Caki2 (cell line): Measurements from ENCODE around the gene PTPRD. TPM values are rescaled to one million over a fixed set of nuclear protein-coding genes. Genes with fewer than 3 reads are reported as not detected.

ENCODE experiments used
- DNase-seq: peaks from one replicate; pipeline ENCODE4 v3.0.0-alpha.2; 2015; ENCODE audit warnings: low read depth
- in situ Hi-C: cut with HindIII; loops from 2 replicates; pipeline ENCODE4 v1.10.0; 2016; ENCODE audit warnings: low sequenced_read_pairs, low pct_unique_long_range_greater_than_20kb, mixed read lengths
- total RNA-seq: library from RNA; depleted of rRNA; stranded (reverse); fragments of >200 nt; shearing (Covaris generic); gene quantifications from 2 replicates; pipeline ENCODE4 v1.2.3, GENCODE V29; 2014; ENCODE audit warnings: low replicate concordance

PTPRD gene
- total RNA-seq, 1 experiment from 2014 or later = 1.1 TPM

- DNase-seq = no peak
- in situ Hi-C loops = no loop called here
Measured at GRCh38 chr9:8492679-8493078, 2120.1 kb downstream of the PTPRD start.

DNA sequence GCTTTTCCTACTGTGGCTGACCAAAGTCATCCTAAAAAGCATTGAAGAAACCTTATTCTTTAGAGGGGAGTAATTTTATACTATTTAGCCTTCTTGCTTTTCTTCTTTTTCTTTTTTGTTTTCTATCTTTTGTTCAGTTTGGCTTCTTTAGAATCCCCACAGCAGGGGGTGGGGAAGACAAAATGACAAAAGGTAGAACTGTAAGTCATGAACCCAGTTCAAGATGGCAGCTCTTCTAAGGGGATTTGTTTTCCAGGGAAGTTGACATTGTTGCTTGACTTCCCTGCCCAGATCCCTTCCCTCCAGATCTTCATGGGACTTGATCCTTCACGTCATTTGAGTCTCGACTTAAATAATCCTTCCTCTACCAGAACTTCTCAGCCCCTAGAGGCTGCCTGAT is 2120.8 kb downstream of the PTPRD start:
- no peak for DNase-seq
- in situ Hi-C loops = no loop called here

DNA sequence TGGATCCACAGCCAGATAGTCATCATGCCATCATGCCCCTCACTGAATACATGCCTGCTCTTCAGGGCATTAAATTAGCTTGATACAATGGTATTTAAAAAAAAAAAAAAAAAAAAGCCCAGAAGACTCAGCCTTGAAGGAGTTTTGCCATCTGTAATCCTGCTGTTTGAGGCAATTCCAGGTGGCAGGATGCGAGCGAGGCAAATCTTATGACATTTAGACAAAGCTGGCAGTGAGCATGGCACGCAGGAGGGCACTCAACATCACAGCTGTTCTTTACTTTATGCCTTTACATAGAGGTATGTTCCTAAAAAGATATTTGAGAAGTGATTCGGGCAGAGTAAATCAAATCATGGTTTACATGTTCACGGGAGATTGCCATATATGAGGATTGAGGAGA is 2121.2 kb downstream of the PTPRD start:
- in situ Hi-C loops = no loop called here
- no peak for DNase-seq

DNA sequence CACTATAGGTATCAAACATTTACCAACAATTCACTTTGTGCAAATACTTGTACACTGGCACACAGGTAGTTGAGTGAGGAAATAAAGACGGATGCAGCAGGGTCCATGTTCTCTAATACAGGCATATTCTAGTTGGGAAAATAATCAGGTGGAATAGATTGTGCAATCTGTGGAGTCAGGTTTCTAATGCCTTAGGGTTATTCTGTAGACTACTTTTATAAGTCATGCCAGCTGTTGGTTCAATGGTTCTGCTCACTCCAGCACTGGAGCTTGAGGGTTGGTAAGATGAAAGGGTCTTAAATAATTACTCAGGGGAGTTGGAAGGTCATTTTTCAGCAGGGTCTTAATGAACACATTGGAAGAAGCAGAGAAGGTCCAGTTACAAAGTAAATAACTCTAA is 2123.0 kb downstream of the PTPRD start:
- no peak for DNase-seq
- in situ Hi-C loops = no loop called here

DNA sequence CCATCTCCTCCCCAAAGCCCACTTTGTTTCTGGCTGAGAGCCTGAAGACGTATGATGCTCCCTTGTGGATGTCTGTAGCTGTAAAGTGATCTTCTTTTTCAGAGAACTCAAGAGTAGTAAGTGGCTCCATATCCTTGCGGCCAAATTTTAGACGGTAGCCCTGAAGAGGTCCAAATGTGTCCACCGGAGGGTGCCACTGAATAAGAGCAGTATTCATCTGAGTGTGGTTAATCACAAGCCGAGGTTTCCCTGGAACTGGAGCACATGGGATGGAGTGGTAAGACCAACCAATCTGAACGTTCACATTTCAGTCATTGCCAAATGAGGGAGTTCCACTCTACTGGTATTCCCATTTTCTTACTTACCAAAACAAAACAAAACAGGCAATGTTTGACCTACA is 2126.7 kb downstream of the PTPRD start:
- in situ Hi-C loops = no loop called here
- DNase-seq = peak; percentile 5

DNA sequence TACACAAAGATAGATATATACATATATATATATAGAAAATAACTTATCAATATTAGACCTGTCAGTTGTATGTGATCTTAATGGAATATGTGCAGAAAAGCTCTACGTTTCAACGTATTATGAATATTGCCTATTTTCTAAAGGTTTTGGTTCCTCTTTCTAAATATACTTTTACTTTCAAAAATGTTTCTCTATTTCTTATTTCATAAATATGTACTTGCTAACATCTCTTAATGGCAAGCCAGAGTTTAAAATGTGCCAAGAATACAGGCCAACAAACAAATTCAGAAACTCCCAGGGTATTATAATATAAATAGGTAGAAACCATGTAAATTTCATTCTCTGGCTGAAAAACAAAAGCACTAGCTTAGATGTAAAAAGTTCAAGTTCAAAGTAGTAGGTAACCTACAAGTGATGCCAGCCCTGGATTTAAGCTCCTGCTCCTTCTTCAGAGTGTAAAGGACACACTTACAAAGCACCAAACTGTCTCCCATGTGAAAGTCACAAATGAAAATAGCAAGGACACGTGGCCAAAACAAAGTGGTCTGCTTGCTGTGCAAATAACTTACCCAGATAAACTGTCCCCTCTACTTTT is 2128.1 kb downstream of the PTPRD start:
- DNase-seq = no peak
- in situ Hi-C loops = no loop called here

GRCh38 chr9:8477450-8477849 is 2135.4 kb downstream of the PTPRD start:
- no peak for DNase-seq
- in situ Hi-C loops = no loop called here

GRCh38 chr9:8474937-8475336 is 2137.9 kb downstream of the PTPRD start:
- in situ Hi-C loops = no loop called here
- no peak for DNase-seq

DNA sequence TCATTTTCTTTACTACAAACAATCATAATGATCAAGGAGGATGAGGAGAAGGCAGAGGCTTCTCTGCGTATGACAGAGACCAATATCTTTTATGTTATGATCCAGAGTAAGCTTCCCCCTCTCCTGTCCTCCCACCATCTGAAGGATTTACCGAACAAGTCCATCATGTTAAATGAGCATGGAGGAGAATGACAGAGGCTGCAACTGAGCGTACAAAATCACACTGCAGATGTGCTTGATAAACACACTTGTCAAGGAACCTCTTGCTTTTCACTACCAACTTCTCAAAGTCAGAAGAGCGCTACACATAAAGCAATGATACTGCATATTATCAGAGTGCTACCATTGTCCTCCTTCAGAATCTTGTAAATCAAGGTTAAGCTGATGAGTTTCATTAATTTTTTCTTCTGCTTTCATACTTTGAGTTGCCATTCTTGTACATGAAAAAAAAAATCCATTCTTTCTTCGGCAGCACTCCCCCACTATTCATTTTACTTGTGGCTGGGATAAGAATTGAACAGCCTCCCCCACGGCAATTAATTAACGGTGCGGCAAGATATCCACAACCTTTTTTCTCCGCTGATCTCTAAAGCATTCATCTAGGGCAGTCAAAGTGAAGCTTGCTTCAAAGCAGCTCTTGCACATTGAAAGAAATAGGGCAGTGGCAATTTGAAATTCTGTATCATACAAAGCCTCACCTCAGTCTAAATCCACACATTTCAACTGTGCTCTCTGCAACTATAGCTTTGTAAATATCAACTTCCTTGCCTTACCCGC is 2139.4 kb downstream of the PTPRD start:
- DNase-seq = no peak
- in situ Hi-C loops = no loop called here

GRCh38 chr9:8468045-8468637 is 2144.7 kb downstream of the PTPRD start:
- in situ Hi-C loops = no loop called here

GRCh38 chr9:8457816-8458215 is 2155.0 kb downstream of the PTPRD start:
- in situ Hi-C loops = no loop called here

More at GRCh38 chr9:8468045-8468637, 2144.7 kb downstream of the PTPRD start:
- no peak for DNase-seq

GRCh38 chr9:8457055-8457454 is 2155.7 kb downstream of the PTPRD start:
- DNase-seq = no peak
- in situ Hi-C loops = no loop called here

More at GRCh38 chr9:8457816-8458215, 2155.0 kb downstream of the PTPRD start:
- no peak for DNase-seq

DNA sequence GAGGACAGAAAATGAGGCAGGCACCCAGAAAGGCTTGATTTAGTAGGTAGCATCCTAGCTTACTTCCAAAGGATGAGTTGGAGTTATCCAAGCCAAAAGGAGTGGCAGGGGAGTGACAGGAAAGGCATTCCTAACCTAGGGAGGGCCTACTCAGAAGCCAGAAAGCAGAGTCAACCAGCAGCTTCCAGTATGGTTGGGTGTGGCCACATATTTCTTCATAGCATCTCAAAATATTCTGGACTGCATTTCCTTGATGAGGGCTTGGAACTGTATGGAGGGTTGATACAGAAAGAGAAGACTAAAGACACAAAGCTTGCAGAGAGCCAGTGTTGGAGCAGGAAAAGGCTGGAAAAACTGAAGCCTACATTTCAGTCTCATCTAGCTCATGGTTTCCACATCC is 2156.5 kb downstream of the PTPRD start:
- no peak for DNase-seq
- in situ Hi-C loops = no loop called here

DNA sequence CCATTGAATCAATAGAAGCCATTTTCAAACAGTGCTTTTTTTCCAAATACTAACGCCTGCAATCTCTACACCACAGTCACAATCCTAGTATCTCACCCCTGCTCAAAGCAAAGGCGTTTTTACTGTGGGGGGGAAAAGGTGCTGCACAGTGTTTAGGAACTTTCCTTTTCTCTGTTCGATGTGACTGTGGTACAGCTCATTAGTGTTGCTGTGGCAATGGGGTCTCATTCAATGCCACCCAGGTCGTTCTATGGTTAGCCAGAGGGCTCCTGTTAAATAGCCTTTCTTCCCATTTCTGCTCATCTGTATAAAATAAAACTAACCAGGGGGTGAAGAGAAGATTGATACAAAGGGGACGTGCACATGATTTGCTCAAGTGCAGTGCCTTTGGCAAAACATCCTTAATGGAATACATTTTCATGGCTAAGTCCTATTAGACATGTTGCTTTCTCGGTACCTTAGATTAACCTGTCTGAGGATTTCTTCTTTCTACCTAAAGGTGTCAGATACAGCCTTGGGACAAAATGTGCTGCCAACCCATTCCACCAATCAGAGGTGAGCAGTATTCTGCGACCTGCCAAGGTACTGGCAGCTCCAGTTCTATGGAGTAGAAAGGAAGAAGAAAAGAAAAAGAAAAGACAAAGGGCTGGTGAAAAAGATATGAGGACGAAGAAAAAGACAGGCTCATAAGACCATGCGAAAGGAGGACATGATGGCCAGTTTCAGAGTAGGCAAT is 2161.8 kb downstream of the PTPRD start:
- DNase-seq = no peak
- in situ Hi-C loops = no loop called here

DNA sequence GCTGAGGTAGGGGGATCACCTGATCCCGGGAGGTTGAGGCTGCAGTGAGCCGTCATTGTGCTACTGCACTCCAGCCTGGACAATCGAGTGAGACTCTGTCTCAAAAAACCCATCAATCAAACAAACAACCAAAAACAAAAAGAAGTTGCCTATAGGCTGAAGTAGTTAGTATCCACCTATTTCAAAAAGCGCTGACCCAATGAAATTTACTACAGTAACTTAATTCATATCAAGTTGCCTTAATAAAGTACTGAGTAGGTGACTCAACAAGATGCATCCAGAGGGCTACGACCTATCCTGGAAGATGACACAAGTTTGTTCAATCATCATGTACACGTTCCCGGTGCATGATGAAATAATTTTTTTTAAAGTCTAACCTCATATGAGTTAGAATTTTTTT is 2164.6 kb downstream of the PTPRD start:
- in situ Hi-C loops = no loop called here
- no peak for DNase-seq

DNA sequence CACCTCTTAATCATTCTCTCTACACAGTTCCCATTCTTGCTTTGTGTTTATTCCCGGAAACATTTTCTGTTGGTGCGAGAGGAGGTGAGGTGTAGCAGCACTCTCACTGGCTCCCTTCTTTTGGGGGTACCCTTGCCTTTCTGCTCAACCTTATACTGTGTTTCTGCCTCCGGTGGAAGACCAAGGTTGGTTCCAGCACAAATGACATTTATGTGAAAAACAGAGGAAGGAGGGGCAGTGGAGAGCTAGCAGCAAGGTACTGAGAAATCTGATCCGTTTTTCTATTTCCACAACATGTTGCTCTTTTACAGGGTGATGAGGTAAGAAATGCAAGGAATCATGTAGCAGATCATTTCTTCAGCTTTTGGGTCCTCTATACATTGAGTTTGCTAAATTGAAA is 2165.2 kb downstream of the PTPRD start:
- in situ Hi-C loops = no loop called here
- no peak for DNase-seq

GRCh38 chr9:8437876-8438275 is 2174.9 kb downstream of the PTPRD start:
- peak; percentile 41 for DNase-seq
- in situ Hi-C loops = no loop called here

DNA sequence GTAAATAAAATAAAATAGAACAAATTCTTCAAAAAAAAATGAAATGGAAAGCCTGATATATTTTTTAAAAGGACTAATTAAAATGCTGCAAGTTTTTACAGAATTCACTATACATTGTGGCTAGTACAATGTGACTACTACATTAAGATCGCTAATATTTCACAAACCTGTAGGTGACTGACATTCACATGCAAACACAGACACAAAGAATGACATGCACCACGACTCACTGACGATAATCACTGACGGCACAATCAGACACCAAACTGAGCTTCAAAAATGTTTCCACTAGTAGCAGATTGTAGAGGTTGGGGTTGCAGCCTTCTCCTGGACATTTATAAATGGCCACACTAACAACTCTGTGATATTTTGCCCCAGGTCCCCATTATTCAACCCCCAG is 2175.5 kb downstream of the PTPRD start:
- no peak for DNase-seq
- in situ Hi-C loops = no loop called here

GRCh38 chr9:8436786-8437185 is 2176.0 kb downstream of the PTPRD start:
- in situ Hi-C loops = no loop called here
- no peak for DNase-seq
